Erythroblast (primary cell): ENCODE measurements around the gene KIF18B.

Experiments used
- DNase-seq, 2 experiments: peaks; one replicate each; lab custom pipeline; 2025; lab: John Stamatoyannopoulos, UW
- GATA1 ChIP-seq: IDR thresholded peaks from 2 replicates; pipeline ENCODE4 v1.6.1; 2011; ENCODE audit warnings: low read depth, mild to moderate bottlenecking, control low read depth, low read length, moderate library complexity
- POLR2A ChIP-seq: IDR thresholded peaks from 2 replicates; pipeline ENCODE4 v1.6.1; 2011; ENCODE audit warnings: mild to moderate bottlenecking, low read length

KIF18B gene

GRCh38 chr17:44947461-44948314, at the start of gene KIF18B:
KIF18B (minus strand) TSS chr17:44947773; CDS start chr17:44936344, 11,429 bp downstream.
- DNase-seq, result peak; percentile 97
- TF ChIP-seq GATA1, result no peak
- TF ChIP-seq POLR2A, result peak; percentile 99

GRCh38 chr17:44996304-44996703, 48.7 kb upstream of the KIF18B start:
- TF ChIP-seq POLR2A, result no peak
- TF ChIP-seq GATA1, result no peak
- no peak for DNase-seq

- TF ChIP-seq POLR2A (no peak), GATA1 (no peak)
- no peak for DNase-seq
These were observed 47.9 kb upstream of the KIF18B start for GRCh38 chr17:44995436-44996001.

- DNase-seq, result no peak
- TF ChIP-seq POLR2A (no peak), GATA1 (no peak)
These were observed 44.8 kb upstream of the KIF18B start for GRCh38 chr17:44992242-44992939.

- TF ChIP-seq GATA1 (no peak), POLR2A (no peak)
- no peak for DNase-seq
These were observed 43.4 kb upstream of the KIF18B start for GRCh38 chr17:44990994-44991393.

GRCh38 chr17:44989552-44990138, 42.1 kb upstream of the KIF18B start:
- no peak for DNase-seq
- no peak for TF ChIP-seq POLR2A
- TF ChIP-seq GATA1, result no peak

GRCh38 chr17:44988044-44988942, 40.7 kb upstream of the KIF18B start:
- no peak for DNase-seq
- TF ChIP-seq GATA1 (no peak), POLR2A (no peak)

- no peak for TF ChIP-seq POLR2A
- no peak for DNase-seq
These were observed 36.0 kb upstream of the KIF18B start for GRCh38 chr17:44983563-44983962.

GRCh38 chr17:44982113-44982702, 34.6 kb upstream of the KIF18B start:
- TF ChIP-seq GATA1, result no peak
- no peak for TF ChIP-seq POLR2A
- DNase-seq, result no peak

- TF ChIP-seq GATA1 (no peak), POLR2A (no peak)
- DNase-seq, result no peak
These were observed 33.8 kb upstream of the KIF18B start for GRCh38 chr17:44981221-44981968.

GRCh38 chr17:44979426-44979995, 31.9 kb upstream of the KIF18B start:
- DNase-seq, result no peak
- no peak for TF ChIP-seq GATA1
- TF ChIP-seq POLR2A, result no peak
